ENCODE measurements around the gene RCC2.
A peak's percentile ranks its signal among the peaks of the same experiment; 100 is the strongest.
"Not testable (repeated sequence)": the region's sequence is repeated elsewhere in the genome, so short reads cannot be mapped to it uniquely, and the experiment has no call there.

Gene RCC2

GRCh38 chr1:17416389-17416788, 23.1 kb downstream of the RCC2 start:
- no peak for DNase-seq

- DNase-seq = no peak
These were observed 25.5 kb downstream of the RCC2 start for GRCh38 chr1:17414022-17414421.

GRCh38 chr1:17412093-17412870, 27.2 kb downstream of the RCC2 start:
- no peak for DNase-seq

GRCh38 chr1:17409391-17409811, 30.1 kb downstream of the RCC2 start:
- DNase-seq = no peak

- DNase-seq = not testable (repeated sequence)
These were observed 31.5 kb downstream of the RCC2 start for GRCh38 chr1:17407786-17408514.

GRCh38 chr1:17406760-17407475, 32.6 kb downstream of the RCC2 start:
- DNase-seq = not testable (repeated sequence)

- peak; percentile 38 for DNase-seq
These were observed 33.3 kb downstream of the RCC2 start for GRCh38 chr1:17405898-17406759.

GRCh38 chr1:17404820-17405219, 34.7 kb downstream of the RCC2 start:
- DNase-seq = no peak

- no peak for DNase-seq
These were observed 35.3 kb downstream of the RCC2 start for GRCh38 chr1:17404034-17404684.

- DNase-seq = no peak
These were observed 36.4 kb downstream of the RCC2 start for GRCh38 chr1:17403081-17403480.

- no peak for DNase-seq
These were observed 37.6 kb downstream of the RCC2 start for GRCh38 chr1:17401841-17402240.

GRCh38 chr1:17400725-17401341, 38.6 kb downstream of the RCC2 start:
- DNase-seq = no peak

GRCh38 chr1:17397910-17398695, 41.4 kb downstream of the RCC2 start:
- DNase-seq = no peak

GRCh38 chr1:17393230-17393629, 46.2 kb downstream of the RCC2 start:
- DNase-seq = no peak

- no peak for DNase-seq
These were observed 47.2 kb downstream of the RCC2 start for GRCh38 chr1:17392199-17392740.

GRCh38 chr1:17381161-17381560, 58.3 kb downstream of the RCC2 start:
- DNase-seq = no peak

GRCh38 chr1:17377325-17377953, 62.0 kb downstream of the RCC2 start:
- DNase-seq = no peak

- DNase-seq = no peak
These were observed 63.8 kb downstream of the RCC2 start for GRCh38 chr1:17375651-17376050.

- DNase-seq = no peak
These were observed 66.5 kb downstream of the RCC2 start for GRCh38 chr1:17372955-17373354.

- no peak for DNase-seq
These were observed 67.6 kb downstream of the RCC2 start, which contains the start of gene PADI6 for GRCh38 chr1:17371896-17372295. Gene PADI6 (plus strand): TSS chr1:17372196. CDS start chr1:17372246, 50 bp downstream.

Data from activated CD4-positive, CD25-positive, alpha-beta regulatory T cell treated with anti-CD3 and anti-CD28 coated beads, Interleukin-2, amount 50 U/mL, for 72 hours (primary cell).